ENCODE measurements around the gene NT5DC3.
"Not testable (repeated sequence)": the region's sequence is repeated elsewhere in the genome, so short reads cannot be mapped to it uniquely, and the experiment has no call there.

The NT5DC3 gene

DNA sequence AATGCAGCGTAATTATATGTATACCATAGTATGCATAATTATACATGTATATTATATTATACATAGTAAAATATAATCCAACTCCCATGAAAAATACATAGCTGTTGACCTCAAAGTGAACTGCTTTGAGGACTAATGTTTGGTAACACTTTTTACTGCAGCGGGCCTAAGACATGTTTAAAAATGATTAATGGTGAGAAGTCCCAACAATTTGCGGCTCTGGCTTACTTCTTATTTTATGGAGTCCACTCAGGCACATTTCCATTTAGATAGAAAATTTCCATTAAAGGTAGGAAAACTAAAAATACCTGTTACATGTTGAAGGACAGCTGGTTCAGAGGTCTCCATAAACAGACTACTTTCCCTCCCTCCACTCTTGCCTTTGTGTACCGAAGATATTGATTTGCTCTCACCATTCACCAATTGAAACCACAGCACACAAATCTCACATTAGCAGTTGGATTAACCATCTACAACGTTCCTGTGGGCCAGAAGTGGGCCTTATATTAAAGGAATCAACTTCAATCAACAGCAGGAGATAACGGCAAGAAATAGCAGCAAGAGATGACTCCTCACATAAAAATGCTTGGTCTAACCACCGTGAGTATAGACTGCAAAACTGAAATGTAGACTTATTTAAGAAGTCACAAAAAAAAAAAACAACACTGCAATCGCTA, 14.1 kb upstream of the NT5DC3 start:
- DNase-seq = no peak

DNA sequence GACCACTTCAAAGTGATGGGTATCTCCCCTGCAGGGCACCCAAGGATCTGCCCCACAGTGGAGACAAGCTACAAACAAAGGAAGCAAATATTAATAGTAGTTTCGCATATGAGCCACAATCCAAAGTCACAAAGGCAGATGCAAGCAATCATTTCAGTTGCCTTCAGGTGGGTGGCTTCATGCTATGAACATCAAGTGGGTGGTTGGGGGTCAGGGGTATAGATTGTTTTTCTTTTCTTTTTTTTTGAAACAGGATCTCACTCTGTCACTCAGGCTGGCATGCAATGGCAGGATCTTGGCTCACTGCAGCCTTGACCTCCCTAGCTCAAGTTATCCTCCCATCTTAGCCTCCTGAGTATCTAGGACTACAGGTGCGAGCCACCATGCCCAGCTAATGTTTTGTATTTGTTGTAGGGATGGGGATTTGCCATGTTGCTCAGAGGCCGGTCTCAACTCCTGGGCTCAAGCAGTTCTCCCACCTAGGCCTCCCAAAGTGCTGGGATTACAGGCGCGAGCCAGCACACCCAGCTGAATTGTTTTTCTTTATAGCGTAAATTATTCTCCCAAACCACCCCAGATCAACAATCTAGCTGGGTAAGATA, 13.4 kb upstream of the NT5DC3 start:
- no peak for DNase-seq

GRCh38 chr12:103852498-103852997, 11.5 kb upstream of the NT5DC3 start:
- no peak for DNase-seq

- DNase-seq = no peak
These were observed 10.1 kb upstream of the NT5DC3 start for GRCh38 chr12:103851127-103851526.

DNA sequence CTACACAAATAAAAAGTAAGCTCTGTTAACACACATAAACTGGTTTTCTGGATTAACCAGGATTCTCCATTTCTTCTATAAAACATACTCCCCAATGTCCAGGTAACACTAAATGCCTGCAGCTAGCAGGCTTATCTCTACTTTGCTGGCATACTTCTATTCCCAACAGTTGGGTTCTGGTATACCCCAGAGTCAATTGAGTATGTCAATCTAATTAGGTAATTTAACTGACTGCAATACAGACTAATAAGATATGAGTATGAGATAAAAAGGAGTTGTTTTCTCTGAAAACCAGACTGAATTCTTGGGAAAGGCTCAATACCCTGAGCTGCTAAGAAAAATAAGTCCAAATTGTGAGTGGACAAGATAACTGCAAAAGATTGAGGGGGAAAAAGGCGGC, 9.4 kb upstream of the NT5DC3 start:
- peak; percentile 1 for DNase-seq

GRCh38 chr12:103848917-103849491, 8.0 kb upstream of the NT5DC3 start:
- DNase-seq = no peak

DNA sequence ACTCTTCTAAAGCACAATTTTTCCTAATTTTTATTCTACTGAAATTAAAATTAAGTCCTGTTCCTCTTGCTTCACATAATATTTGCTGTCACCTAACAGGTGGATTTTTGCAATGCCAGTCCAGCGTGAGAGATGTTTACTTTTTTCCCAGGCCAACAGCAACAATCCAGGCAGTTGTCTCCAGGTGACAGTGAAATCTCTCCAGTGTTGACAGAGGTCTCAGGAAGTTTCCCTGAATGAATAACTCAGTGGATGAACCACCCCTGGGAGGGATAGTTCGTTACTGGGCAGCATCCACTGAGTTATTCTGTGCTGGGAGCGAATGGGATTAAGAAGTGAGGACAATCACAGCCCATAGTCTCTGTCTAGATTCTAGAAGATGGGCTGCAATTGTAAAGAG, 7.1 kb upstream of the NT5DC3 start:
- DNase-seq = no peak

DNA sequence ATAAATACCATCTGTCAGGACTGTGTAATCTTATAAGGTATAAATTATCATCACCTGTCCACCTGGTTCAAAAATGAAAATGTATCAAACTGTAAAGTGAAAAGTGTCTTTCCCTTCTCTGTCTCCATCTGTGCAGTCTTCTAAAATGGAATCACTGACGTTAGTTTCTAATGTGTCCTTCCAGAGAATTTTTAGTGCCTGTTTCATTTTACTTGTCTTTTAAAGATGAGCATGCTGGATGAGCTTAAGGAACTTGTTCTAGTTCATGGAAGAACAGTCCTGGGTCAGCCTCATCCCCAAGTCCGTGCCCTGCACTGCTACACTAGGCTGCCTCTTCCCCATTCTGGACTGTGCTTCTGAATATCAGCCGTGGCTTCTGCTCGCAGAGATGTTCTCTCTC, 5.4 kb upstream of the NT5DC3 start:
- no peak for DNase-seq

DNA sequence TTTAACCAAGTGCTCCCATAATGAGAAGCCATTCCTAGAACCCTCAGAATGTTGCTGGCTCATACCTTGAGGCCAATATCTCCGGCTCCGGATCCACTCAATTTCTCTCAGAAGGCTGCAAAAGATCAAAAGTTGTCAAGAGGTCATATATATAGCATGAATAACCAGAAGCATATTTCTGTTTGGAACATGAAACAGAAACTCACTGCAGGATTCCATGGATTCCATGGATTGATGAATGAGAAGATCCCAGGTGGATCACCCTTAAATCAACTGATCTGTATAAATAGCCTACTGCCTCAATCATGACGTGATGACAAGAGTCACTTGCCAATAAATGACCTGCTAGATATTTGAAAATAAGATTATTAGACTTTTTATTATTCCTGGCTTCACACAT, 3.3 kb upstream of the NT5DC3 start:
- no peak for DNase-seq

DNA sequence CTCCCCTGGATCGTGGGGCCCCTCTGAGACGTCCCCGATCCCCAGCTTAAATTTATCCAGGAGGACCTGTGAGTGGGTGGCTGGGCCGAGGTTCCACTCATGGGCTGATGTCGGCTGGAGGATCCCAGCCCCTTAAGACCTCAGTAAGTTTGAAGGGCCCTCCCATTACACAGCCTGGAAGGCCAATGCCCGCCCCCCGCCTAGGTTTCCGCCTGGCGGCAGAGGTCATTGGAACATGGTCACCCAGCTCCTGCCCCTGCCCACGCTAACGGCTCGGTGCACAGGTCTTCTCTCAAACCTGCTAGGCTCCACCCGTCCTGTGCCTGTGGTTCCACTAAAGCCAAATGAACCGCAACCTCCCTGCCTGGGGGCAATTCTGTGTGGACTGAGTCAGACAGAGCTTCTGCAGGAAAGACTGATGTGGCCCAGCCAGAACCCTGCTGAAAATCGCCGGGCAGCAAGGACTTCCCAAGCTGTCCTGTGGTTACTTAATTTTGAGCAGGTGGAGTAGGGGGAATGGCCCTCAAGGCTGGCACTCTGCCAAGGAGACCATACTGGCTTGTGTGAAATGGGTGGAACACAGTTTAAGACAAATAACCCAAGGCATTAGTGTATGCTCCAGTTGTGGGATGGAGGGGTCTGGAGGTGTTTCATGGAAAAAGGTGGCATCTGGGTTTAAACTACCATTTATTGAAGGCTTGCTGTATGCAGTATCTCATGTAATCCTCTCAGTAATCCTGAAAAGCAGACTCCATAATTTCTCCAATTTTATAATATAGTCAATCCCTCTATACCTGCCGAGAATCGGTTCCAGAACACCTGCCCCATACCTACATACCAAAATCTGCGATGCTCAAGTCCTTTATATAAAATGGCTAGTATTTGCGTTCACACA, 903 bp upstream of the NT5DC3 start:
- DNase-seq = peak; percentile 65

DNA sequence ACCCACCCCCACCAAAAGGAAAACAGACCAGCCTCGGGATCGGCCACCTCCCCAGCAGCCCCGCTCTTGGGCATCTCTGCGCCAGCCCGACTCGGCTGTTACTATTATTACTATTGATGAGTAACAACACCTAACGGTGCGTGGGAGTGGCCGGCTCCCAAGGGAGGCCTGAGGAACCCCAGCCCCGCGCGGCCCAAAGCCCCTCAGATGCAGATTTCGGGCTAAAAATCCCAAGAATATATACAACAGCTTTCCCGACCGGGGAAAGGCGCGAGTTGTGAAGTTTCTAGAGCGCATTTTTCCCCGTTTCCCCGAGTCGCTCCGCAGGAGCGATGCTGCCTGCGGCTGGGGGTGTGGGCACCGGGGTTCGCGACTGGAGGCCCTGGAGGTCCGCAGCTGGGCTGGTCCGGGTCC, 565 bp downstream of the NT5DC3 start:
- DNase-seq = peak; percentile 27

- DNase-seq = no peak
These were observed 1.2 kb downstream of the NT5DC3 start for GRCh38 chr12:103839609-103840461.

- DNase-seq = no peak
These were observed 1.9 kb downstream of the NT5DC3 start for GRCh38 chr12:103839103-103839502.

DNA sequence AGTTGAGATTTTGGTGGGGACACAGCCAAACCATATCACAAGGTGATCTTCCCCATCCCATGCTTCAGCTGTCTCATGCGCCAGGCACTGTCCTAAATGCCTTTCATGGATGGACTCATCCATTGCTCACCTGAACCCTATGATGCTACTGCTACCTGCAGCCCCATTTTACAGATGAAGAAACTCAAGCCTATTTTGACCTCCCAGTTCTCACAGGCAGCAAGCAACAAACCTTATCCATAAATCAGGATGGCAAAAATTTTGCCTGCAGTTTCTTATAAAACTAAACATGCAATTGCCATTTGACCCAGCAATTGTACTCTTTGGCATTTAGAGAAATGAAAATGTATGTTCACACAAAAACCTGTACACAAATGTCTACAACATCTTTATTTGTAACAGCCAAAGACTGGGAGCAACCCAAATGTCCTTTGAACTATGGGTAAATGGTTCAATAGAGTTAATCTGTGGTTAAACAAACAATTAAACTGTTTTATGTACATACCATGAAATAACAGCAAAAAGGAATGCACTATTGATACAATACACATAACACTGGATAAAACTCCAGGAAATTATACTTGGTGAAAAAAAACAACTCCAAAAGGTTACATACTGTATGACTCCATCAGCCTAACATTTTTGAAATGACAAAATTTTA, 2.6 kb downstream of the NT5DC3 start:
- DNase-seq = no peak

DNA sequence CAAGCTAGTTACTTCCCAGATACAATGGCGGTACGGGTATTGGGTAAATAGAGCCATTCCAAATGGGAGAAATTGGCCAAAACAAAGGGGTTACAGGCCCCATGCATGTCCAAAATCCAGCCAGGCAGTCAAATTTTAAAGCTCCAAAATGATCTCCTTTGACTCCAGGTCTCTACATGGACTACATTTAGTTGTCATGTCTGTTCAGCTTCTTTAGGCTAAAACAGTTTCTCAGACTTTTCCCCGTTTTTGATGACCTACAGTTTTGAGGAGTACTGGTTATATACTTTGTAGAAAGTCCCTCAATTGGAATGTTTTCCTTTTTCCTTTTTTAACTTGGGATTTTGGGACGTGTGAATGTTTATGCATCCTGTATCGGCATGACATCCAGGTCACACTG, 4.7 kb downstream of the NT5DC3 start:
- DNase-seq = no peak

- DNase-seq = not testable (repeated sequence)
These were observed 5.2 kb downstream of the NT5DC3 start for GRCh38 chr12:103835747-103836335.

- no peak for DNase-seq
These were observed 6.1 kb downstream of the NT5DC3 start for GRCh38 chr12:103834942-103835341.

DNA sequence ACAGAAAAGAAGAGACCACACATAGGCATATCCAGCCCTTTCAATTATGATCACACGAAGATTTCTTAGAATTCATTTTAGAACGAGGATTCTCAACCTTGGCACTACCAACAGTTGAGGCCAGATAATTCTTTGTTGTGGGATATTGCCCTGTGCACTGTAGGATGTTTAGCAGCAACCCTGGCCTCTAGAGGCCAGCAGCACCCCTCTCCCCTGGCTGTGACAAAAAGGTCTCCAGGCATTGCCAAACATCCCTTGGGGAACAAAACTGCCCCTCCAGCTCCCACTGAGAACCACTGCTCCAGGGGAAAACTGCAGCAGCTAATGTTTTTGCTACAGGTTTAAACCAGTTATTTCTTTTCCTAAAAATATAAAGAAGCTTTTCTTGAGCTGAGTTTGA, 7.1 kb downstream of the NT5DC3 start:
- no peak for DNase-seq

DNA sequence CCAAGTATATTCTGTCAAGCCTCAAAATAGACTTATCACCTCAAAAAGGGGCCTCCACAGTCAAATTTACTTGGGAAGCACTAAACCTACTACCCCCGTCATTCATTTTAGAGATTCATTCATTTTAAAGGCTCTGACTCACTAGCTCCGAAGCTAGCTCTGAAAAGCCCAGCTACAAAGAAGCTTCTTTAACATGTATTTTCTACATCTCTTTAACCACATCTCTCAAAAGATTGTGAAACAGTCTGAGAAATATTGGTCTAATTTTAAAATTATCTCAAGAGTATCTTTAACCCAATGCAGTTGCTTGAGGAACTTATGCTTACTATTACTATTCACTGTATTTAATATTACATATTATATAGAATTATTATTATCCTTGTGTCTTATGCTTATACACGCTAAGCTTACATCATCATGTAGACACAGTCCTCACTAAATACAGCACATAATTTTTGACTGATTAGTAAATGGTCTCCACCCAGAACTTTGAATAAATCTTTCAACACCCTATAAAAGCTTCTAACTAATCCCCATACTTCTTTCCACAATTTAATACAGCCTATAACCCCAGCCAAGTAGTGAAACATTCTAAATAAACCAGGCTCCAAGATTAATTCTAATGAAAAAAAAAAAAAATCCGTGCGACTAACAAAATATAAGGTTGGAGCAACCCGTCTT, 7.8 kb downstream of the NT5DC3 start:
- DNase-seq = no peak

- no peak for DNase-seq
These were observed 8.7 kb downstream of the NT5DC3 start for GRCh38 chr12:103832048-103832997.
